GM12874 (cell line): ENCODE measurements around the gene EPB41.

ENCODE experiments used
- CTCF ChIP-seq: IDR thresholded peaks from 2 replicates; pipeline ENCODE4 v1.5.1; 2011; ENCODE audit warnings: low read depth, mild to moderate bottlenecking, control low read depth, low read length, moderate library complexity; ENCODE audit not compliant: insufficient read depth

EPB41 gene

GRCh38 chr1:28917757-28918118 is 3.4 kb downstream of the EPB41 start:
- no peak for TF ChIP-seq CTCF

- no peak for TF ChIP-seq CTCF
Observed at GRCh38 chr1:28921286-28921869, 7.0 kb downstream of the EPB41 start.

- no peak for TF ChIP-seq CTCF
Observed at GRCh38 chr1:28925350-28925891, 11.1 kb downstream of the EPB41 start.

GRCh38 chr1:28926629-28927265 is 12.4 kb downstream of the EPB41 start:
- no peak for TF ChIP-seq CTCF

- TF ChIP-seq CTCF, result no peak
Observed at GRCh38 chr1:28927266-28927647, 12.9 kb downstream of the EPB41 start.

- TF ChIP-seq CTCF, result no peak
Observed at GRCh38 chr1:28927648-28928313, 13.4 kb downstream of the EPB41 start.

- no peak for TF ChIP-seq CTCF
Observed at GRCh38 chr1:28928314-28928941, 14.1 kb downstream of the EPB41 start.
